Measurements from ENCODE around the gene DFFA. TPM values are rescaled to one million over a fixed set of nuclear protein-coding genes. Genes with fewer than 3 reads are reported as not detected.
"Not testable (repeated sequence)": the region's sequence is repeated elsewhere in the genome, so short reads cannot be mapped to it uniquely, and the experiment has no call there.

The DFFA gene
- total RNA-seq, 1 experiment from 2014 or later: 27.4 TPM

DNA sequence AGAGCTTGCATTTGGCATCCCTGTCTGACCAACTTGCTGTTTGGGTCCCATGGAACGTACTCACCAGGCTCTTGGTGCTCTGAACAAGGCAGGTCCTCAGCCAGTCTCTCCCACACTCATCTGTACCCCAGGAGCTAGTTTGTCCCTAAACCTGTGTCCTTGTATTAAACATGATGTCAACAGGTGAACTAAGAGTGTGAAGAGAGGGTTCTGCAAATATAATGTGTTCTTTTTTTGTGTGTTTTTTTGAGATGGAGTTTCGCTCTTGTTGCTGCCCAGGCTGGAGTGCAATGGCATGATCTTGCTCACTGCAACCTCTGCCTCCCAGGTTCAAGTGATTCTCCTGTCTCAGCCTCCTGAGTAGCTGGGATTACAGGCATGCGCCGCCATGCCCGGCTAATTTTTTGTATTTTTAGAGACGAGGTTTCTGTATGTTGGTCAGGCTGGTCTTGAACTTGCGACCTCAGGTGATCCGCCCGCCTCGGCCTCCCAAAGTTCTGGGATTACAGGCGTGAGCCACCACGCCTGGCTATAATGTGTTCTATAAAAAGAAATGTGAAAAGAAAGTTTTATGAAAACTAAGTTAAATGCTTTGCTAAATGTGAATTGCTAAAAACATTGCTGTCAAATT, 33.8 kb upstream of the DFFA start:
- not testable (repeated sequence) for DNase-seq (ENCODE audit: low read depth)

DNA sequence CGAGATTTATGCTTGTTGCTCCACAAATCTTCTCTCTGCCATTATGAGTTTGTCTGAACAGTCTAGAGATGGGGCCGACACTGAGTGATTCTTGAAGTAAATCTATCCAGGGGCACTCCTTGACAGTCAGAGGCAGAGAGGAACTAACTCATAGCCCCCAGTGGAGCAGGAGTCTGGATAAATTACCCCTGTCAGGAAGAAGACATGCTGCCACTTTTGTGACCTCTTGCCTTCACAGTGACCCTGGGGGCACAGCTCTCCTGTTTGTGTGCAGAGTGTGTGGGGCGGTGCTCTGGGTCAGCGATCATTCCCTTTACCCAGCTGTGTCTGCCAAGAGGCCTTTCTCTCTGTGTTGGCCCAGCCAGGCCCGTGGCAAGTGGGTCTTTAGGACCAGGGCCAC, 31.9 kb upstream of the DFFA start:
- DNase-seq (ENCODE audit: low read depth): no peak

DNA sequence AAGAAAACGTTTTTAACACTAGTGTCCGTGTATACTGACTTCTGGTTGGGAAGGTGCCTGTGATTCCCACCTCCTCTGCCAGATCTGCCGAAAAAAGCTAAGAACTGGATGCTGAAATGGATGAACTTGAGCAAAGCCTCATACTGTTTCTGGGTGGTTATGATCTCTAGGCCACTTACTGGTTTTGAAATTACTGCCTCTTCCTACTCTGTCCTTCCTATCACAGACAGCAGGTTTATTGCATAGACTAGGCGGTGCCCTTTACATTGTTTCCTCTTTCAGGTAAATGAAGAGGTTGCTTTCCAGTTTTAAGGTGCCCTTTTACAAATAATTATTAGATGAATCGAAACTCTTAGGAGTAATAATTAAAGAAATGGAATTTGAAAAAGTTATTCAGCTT, 29.9 kb upstream of the DFFA start:
- no peak for DNase-seq (ENCODE audit: low read depth)

DNA sequence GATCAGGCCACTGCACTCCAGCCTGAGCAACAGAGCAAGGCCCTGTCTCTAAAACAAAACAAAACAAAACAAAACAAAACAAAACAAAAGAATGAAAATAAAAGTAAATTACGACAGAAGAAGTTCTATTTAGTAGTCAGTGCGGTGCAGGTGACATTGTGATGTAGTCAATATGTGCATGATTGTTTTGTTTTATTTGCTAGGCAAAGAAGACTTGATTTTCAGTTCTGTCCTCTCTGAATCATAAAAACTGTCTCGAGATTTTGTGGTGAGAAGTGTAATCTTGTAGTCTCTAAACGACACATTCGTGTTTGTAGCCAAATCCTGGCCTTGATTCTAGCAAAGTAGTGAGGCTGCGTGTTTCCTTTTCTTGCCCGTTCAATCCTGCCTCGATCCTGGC, 25.9 kb upstream of the DFFA start:
- DNase-seq (ENCODE audit: low read depth): no peak

DNA sequence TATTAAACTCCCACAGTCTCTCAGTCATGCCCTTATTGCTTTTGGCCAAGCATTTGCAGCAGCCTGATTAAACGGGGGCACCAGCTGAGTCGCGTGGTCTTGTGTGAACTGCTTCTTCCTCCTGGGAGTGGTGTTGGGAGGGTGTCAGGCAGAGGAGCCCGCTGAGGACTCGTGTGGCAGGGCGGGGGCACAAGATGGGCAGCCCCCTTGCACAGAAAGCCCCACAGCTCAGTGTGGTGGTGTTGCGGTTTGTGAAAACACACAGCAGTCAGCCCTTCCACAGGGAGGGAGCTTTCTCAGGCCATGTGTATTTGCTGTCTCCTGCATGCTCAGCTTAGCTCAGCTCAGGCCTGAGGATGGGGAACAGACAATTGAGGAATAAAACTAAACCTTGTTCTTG, 24.8 kb upstream of the DFFA start:
- DNase-seq (ENCODE audit: low read depth): no peak

DNA sequence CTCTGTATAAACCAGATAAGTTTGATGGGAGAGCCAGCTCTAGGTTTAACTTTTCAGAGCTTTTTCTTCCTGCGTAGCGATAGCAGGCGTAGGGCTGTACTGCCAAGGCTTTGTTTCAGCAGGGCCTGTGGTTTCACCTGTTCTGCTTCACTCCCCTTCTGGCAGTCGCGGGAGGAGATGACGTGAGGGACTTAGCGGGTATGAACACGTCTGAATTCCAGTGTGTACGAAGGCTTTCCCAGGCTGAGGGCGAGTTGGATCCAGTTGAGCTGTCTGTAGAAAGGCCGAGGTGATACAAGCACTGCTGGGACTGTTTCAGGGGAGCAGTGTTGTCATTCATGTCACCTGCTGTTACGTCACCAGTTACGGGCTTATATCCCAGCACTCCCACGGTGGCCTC, 23.6 kb upstream of the DFFA start:
- no peak for DNase-seq (ENCODE audit: low read depth)

DNA sequence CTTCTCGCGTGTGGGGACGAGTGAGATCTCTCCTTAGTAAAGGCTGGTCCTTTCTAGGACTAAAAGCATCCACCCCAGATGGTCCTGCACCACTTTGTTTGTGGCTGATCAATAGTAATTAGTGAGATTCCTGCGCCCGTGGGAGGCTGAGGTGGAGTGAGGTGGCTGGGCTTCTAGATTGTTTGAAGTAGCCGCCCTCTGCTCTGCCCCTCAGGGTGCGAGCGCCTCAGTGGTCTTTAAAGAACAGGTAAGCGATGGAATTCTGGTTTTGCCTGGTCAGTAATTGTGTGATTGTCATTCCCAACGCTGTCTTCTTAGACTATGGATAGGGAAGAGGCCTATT, 23.1 kb upstream of the DFFA start:
- DNase-seq (ENCODE audit: low read depth): no peak

DNA sequence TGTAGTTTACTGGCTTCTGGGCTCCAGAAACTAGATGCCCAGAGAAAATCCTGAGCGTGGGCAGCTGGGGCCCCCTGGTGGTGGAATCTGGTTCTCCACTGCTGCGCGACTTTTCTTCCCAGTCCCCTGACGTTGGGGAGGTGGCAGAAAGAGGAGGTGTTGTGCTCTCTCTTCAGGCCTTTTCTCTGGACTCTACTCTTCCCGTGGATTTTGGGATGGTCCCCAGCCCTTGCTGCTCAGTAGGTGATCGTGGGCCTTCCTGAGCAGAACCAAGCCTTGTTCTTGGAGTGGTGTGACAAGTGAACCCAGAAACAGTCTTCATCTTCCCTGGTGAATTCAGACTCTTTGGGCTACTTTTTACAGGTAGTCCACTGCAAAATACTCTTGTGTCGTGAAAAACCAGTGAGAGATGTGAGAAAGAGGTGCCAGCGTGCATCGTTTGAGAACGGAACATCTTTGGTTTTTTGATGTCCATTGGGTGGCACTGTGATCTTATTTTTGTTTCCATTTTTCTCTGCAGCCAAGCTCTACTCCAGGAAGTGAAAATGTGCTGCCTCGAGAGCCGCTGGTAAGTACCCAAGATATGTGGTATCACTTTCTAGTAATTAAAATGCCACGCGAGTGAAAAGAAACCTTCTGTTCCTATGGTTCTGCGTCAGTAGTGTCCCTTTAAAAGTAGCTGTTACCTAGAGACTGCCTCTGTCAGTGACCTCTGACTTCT, 22.6 kb upstream of the DFFA start:
- peak; percentile 65 for DNase-seq (ENCODE audit: low read depth)

DNA sequence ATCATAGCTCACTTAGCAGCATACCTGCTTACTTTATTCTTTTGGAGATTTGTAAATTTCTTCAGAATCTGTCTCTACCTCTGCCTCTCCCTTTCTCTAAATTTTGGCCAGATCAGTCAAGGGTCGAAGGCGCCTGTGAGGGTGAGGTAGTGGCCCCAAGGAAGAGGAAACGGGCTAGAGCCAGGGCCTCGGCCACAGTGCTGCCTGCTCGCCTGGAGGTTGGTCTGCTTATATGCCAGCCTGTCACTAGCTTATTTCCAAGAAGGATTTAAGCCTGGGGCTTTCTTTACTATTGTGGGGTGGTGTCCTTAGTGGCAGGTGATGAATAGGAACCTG, 22.1 kb upstream of the DFFA start:
- no peak for DNase-seq (ENCODE audit: low read depth)

DNA sequence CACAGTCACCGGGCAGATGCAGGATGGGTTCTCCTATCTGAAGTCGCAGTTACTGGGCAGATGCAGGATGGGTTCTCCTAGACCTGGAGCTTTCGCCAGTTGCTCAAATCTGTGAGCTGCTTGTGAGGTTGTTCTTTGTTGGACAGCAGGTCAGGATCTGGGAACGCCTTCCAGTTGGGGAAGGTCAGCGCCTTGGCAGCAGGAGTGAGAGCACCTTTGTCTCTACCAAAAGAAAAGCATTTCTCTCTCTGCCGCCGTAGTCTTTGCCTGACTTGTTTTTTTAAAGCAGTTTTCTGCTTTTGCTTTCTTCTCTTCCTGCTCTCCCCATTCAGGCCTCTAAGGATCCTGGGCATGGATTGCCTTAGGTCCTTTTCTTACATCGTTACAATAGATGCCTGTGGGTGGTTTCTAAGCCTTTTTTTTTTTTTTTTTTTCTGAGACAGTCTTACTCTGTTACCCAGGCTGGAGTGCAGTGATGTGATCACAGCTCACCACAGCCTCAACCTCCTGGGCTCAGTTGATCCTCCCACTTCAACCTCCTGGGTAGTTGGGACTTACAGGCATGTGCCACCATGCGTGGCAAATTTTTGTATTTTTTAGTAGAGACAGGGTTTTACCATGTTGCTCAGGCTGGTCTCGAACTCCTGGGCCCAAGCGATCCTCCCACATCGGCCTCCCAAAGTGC, 18.1 kb upstream of the DFFA start:
- DNase-seq (ENCODE audit: low read depth): no peak

DNA sequence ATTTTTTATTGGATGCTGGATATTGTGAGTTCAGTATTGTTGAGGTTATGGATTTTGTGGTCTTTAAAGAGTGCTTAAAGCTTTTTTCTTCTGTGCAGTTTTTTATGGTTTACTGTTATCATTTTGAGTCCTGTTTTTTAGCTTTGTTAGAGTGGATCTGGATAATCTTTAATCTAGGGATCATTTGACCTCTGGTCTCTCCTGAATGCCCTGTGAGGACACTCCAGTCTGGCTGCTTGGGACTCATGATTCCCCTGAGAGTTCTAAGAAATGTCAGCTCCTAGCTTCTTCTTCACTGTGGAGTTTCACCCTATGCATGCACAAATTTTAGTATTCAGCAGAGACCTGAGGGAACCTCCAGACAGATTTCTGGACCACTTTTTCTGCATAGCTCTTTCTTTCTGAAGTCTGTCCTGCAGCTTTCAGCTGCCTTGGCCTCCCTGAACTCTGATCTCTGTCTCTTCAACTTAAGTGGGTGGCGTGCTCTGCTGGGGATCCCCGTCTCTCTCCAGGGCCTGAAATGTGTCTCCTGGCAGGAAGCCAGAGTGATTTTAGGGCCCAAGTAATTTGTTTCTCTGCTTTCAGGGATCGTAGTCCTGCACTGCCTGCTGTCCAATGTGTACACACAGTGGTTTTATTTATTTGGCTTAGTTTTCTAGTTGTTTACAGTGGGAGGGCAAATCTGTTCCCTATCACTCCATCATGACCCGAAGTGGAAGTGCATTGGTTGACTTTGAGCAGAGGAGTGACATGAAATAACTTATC, 17.1 kb upstream of the DFFA start:
- no peak for DNase-seq (ENCODE audit: low read depth)

DNA sequence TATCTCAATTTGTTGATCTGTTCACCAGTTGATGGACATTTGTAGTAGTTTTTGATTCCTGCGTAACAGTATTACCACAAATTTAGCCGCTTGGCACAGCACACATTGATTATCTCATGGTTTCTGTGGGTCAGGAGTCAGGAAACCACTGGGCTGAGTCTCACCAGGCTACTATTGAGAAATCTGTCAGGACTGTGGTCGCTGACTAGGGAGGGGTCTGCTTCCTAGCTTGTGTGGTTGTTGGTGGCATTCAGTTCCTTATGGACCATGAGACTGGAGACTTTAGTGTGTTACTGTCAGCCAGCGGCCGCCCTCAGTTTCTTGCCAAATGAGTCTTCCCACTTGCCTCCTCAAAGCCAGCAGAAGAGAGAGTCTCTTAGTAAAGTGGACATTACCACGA, 12.2 kb upstream of the DFFA start:
- no peak for DNase-seq (ENCODE audit: low read depth)

DNA sequence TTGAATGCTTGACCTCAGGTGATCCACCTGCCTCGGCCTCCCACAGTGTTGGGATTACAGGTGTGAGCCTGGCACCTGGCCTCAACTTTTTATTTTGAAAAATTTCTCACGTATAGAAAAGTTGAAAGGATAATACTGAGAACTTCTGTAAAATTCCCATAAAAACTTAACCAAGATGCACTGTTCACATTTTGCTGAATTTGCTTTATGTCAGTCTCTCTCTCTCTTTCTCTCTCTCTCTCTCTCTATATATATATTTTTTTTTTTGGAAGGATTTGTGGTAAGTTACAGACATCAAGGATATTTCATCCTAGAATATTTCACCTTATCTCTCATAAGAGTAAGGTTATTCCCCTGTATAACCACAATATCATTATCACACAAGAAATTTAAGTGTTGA, 8.3 kb upstream of the DFFA start:
- no peak for DNase-seq (ENCODE audit: low read depth)

DNA sequence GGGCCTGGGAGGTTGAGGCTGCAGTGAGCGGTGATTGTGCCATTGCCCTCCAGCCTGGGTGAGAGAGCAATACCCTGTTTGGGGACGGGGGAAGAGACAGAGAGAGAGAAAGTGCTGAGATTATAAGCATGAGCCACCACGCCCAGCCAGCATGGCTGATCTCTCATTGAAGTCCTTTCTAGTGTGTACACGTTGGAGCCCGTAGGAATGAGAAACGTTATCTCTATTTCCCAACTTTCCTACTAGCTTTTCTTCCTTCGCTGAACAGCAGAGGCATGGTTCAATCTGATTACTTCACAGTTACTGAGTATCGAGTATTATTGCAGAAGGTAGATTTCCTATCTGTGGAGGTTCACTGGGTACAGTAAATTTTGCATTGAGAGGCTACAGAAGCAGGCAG, 7.0 kb upstream of the DFFA start:
- no peak for DNase-seq (ENCODE audit: low read depth)

DNA sequence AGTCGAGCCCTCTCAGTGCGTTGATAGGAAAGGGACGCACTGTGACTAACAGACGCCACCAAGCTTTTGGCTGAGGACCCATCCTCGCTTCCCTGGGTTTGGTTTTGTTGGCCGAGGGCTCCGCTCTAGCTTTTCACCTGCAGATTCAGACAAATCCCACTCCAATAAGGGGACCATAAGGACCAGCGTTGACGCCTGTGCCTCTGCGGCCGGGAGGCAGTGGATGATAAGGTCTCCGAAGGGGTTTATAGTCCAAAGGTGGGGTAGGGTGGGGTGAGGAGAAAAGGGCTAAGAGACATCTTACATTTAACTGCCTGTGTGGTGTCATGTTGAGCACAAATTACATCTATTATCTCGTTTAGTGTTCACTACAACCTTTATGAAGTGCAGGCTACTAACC, 3.2 kb upstream of the DFFA start:
- DNase-seq (ENCODE audit: low read depth): no peak

DNA sequence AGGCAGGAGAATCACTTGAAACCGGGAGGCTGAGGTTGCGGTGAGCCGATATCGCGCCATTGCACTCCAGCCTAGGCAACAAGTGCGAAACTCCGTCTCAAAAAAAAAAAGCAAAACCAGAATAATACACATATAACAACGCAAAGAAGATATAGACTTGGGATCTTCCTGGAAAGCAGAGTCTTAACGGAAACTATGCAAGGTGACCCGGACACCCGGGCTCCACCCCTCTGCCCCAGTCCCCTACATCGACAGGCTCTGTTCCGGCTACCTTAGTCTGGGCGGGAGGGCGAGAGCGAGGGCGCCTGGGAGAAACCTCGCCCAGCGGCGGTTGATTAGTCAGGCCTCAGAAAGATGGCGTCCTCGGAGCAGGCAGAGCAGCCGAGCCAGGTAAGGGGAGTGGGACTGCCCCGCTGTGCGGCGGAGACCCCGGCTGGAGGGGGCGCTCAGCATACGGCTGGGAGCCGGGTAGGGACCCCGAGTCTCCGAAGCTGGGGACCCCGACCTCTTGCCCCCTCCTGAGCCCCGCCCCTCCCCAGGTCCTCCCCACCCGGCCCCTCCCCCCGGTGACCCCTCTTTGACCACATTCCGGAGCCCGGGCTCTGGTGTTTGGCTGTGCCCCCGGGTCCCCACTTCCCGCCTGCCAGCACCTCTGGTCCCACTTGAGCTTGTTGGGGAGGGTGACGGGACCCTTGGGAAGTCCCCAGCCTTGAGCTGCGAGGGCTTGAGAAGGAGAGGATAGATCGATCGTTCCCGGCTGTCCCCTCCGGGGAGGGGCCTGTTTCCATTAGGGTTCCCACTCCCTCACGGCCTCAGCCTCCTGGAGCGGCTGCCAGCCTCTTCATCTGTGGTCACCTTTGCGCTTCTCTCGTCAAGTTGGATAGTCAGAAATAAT, 2.5 kb upstream of the DFFA start, which contains the start of gene PEX14:
PEX14 (plus strand) TSS at position 338 of the 895 bp plus-strand sequence; CDS start at position 355, 17 bp downstream.
- DNase-seq (ENCODE audit: low read depth): peak; percentile 87

DNA sequence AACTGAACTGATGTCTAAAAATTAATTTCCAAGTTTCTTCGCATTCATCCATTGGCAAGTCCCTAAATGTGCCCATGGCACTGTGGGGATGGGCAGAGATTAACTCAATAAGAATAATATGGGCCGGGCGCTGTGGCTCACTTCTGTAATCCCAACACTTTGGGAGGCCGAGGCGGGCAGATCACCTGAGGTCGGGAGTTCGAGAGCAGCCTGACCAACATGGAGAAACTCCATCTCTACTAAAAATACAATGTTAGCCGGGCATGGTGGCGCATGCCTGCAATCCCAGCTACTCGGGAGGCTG, 1.9 kb upstream of the DFFA start:
- DNase-seq (ENCODE audit: low read depth): not testable (repeated sequence)

DNA sequence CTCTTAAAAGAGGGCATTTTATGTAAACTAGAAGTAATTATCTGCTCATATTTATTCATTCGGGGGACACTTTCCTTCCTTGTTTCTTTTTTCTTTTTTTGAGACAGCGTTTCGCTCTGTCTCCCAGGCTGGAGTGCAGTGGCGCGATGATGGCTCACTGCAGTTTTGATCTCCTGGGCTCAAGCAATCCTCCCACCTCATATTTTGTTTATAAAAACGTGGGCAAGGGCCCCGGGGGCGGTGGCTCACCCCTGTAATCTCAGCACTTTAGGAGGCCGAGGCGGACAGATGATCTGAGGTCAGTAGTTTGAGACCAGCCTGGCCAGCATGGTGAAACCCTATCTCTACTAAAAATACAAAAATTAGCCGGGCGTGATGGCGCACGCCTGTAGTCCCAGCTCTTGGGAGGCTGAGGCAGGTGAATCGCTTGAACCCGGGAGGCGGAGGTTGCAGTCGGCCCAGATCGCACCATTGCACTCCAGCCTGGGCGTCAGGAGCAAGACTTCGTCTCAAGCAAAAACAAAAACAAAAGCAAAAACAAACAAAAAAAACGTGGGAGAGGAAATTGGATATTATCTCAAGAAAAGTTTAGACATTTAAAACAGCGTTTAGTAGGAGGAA, 926 bp upstream of the DFFA start:
- DNase-seq (ENCODE audit: low read depth): no peak

DNA sequence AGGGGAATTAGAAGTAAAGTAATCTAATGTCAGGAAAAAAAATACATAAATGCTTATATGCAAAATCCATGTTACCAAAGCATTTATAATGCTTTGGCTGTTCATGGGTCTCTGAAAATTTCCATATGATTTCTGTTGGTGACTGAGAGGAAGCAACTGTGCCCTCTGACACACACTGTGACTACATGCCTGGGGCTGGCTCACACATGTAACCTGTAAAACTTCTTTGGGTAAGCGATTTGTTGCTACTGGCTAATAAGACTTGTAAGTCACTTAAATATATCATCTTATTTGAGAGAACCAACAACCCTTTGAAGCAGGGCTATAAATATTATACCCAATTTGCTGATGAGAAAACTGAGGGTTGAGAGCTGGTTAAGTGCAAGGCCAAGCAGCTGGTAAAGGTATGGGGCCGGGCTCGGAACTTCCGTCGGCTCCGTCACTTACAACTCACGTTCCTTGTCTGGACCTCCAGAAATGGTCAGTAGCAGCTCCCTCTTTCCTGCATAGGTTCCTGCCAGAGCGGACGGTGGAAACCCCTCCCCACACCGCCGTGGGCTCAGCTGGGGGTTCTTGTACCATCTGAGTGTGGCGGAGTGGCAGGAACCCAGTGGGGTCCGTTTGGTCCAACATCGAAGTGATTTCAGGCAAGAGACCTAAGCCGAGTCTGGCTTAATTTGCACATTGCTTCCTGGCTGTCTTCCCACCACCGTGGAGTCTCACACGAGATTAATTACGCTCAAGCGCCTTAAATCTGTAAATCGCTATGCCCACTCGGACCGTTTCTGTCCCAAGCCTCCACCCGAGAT, 714 bp downstream of the DFFA start:
- peak; percentile 42 for DNase-seq (ENCODE audit: low read depth)

DNA sequence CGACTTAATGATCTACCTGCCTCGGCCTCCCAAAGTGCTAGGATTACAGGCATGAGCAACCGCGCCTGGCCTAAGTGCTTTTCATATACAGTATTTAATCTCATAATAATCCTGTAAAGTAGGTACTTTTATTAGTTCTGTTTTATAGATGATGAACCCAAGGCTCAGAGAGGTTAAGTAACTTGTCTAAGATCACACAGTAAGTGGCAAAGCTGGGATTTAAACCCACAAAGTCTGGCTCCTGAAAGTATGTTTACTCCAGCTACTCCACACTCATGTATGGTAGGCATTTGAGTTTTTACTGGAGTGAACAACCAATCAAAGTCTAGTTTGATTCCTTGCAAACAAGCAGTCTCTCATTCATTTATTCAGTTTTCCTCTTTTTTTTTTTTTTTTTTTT, 2.3 kb downstream of the DFFA start:
- DNase-seq (ENCODE audit: low read depth): no peak
